H1 (cell line): ENCODE measurements around the gene RFC3. TPM values are rescaled to one million over a fixed set of nuclear protein-coding genes. Genes with fewer than 3 reads are reported as not detected.

Source experiments
- CTCF ChIA-PET: fragments of 300-600 bp; sonication (Branson Sonifier 250); formaldehyde crosslinking; loops from one replicate; lab custom pipeline; 2021; ENCODE audit not compliant: partially characterized antibody; lab: Charles Lee
- POLR2A ChIA-PET: fragments of 300-600 bp; sonication (Branson Sonifier 250); formaldehyde crosslinking; loops from one replicate; lab custom pipeline; 2021; ENCODE audit warnings: inconsistent platforms; ENCODE audit not compliant: partially characterized antibody; lab: Charles Lee
- DNase-seq, 2 experiments: peaks; one replicate each; pipeline versions ENCODE4 v3.0.0 to v3.0.0-alpha.2; 2010 to 2022; ENCODE audit warnings: low spot score in 2 of 2, low read depth in 1 of 2, mixed read lengths in 1 of 2
- FAIRE-seq: peaks from 2 replicates; lab custom pipeline; 2011; peaks lifted over from hg19 to GRCh38; lab: Jason Lieb, UNC
- H2AFZ ChIP-seq: 2 replicates; pipeline ENCODE4 v1.8.1; 2012; ENCODE audit warnings: low read length, inconsistent platforms
- H2AK5ac ChIP-seq: 2 replicates; pipeline ENCODE4 v1.6.1; 2013; ENCODE audit warnings: low read depth, low read length
- H2BK120ac ChIP-seq: replicated peaks from 2 replicates; pipeline ENCODE3; 2013; ENCODE audit warnings: low read depth, low read length, inconsistent platforms
- H2BK12ac ChIP-seq: 2 replicates; pipeline ENCODE4 v1.6.1; 2013; ENCODE audit warnings: low read depth, low read length
- H2BK15ac ChIP-seq: 2 replicates; pipeline ENCODE4 v1.6.1; 2013; ENCODE audit warnings: low read length
- H2BK20ac ChIP-seq: 2 replicates; pipeline ENCODE4 v1.6.1; 2013; ENCODE audit warnings: low read length
- H2BK5ac ChIP-seq: 2 replicates; pipeline ENCODE4 v1.6.1; 2013; ENCODE audit warnings: low read depth, low read length
- H3K14ac ChIP-seq: 2 replicates; pipeline ENCODE4 v1.6.1; 2013; ENCODE audit warnings: inconsistent platforms; ENCODE audit not compliant: insufficient read length
- H3K18ac ChIP-seq: 2 replicates; pipeline ENCODE4 v1.6.1; 2013; ENCODE audit warnings: low read length; ENCODE audit errors: extremely low read depth
- H3K23ac ChIP-seq: 2 replicates; pipeline ENCODE4 v1.6.1; 2013; ENCODE audit warnings: inconsistent platforms; ENCODE audit not compliant: insufficient read length
- H3K23me2 ChIP-seq: 2 replicates; pipeline ENCODE4 v1.6.1; 2013; ENCODE audit warnings: low read depth, low read length
- H3K27ac ChIP-seq: 2 replicates; pipeline ENCODE4 v1.6.1; 2011; ENCODE audit warnings: low read depth, low read length, inconsistent platforms
- H3K27me3 ChIP-seq, 4 experiments: replicated peaks in 1 of 4; 1 replicate in 1 of 4; 2 replicates in 3 of 4; pipeline versions ENCODE4 v1.6.1 to v1.8.1; 2011 to 2013; ENCODE audit warnings: low read length in 3 of 4, mild to moderate bottlenecking in 3 of 4, inconsistent platforms in 2 of 4, mixed read lengths in 2 of 4, moderate library complexity in 1 of 4; ENCODE audit not compliant: control insufficient read depth in 3 of 4, insufficient read depth in 3 of 4; ENCODE audit errors: extremely low read depth in 1 of 4
- H3K36me3 ChIP-seq, 4 experiments: 2 replicates each; pipeline versions ENCODE4 v1.6.1 to v1.8.1; 2011 to 2013; ENCODE audit warnings: mild to moderate bottlenecking in 4 of 4, low read length in 3 of 4, moderate library complexity in 2 of 4, control low read depth in 1 of 4, inconsistent platforms in 1 of 4; ENCODE audit not compliant: insufficient read depth in 4 of 4, control insufficient read depth in 2 of 4
- H3K4ac ChIP-seq: replicated peaks from 2 replicates; pipeline ENCODE3; 2013; ENCODE audit warnings: low read length, low read depth, mixed read lengths, inconsistent platforms; ENCODE audit not compliant: insufficient read length
- H3K4me1 ChIP-seq, 4 experiments: replicated peaks in 1 of 4; 1 replicate in 1 of 4; 2 replicates in 3 of 4; pipeline versions ENCODE4 v1.6.1 to v1.8.1; 2011 to 2013; ENCODE audit warnings: low read length in 3 of 4, inconsistent platforms in 2 of 4, mixed read lengths in 1 of 4; ENCODE audit not compliant: insufficient read depth in 4 of 4, control insufficient read depth in 3 of 4
- H3K4me2 ChIP-seq, 2 experiments: 2 replicates each; pipeline versions ENCODE4 v1.6.1 to v1.8.1; 2011 to 2013; ENCODE audit warnings: low read depth in 2 of 2, low read length in 2 of 2, control low read depth in 1 of 2, inconsistent platforms in 1 of 2, mild to moderate bottlenecking in 1 of 2; ENCODE audit not compliant: insufficient read depth in 1 of 2
- H3K4me3 ChIP-seq, 4 experiments: fragments of 200-600, 300-600 bp in 1 of 4; sonication (generic), shearing (Covaris generic), sonication (Bioruptor Twin) in 1 of 4; 2 replicates each; pipeline versions ENCODE4 v1.5.1 to v1.8.1; 2011 to 2016; ENCODE audit warnings: low read length in 4 of 4, low read depth in 3 of 4, control low read depth in 2 of 4, inconsistent platforms in 2 of 4, mild to moderate bottlenecking in 2 of 4, mixed read lengths in 1 of 4, moderate library complexity in 1 of 4; ENCODE audit not compliant: insufficient read depth in 2 of 4; ENCODE audit errors: extremely low read depth in 1 of 4
- H3K56ac ChIP-seq: replicated peaks from 2 replicates; pipeline ENCODE3; 2013; ENCODE audit warnings: low read depth, mild to moderate bottlenecking, mixed read lengths, low read length, inconsistent platforms; ENCODE audit not compliant: insufficient read length
- H3K79me1 ChIP-seq: 2 replicates; pipeline ENCODE4 v1.6.1; 2013; ENCODE audit warnings: low read depth, low read length, control low read depth
- H3K79me2 ChIP-seq, 2 experiments: 2 replicates each; pipeline versions ENCODE4 v1.6.1 to v1.8.1; 2012 to 2013; ENCODE audit warnings: low read length in 2 of 2, mild to moderate bottlenecking in 2 of 2, inconsistent platforms in 1 of 2; ENCODE audit not compliant: insufficient read depth in 2 of 2, control insufficient read depth in 1 of 2
- H3K9ac ChIP-seq, 4 experiments: replicated peaks in 1 of 4; 1 replicate in 1 of 4; 2 replicates in 3 of 4; pipeline versions ENCODE4 v1.6.1 to v1.8.1; 2011 to 2013; ENCODE audit warnings: low read depth in 3 of 4, low read length in 3 of 4, control low read depth in 2 of 4, mild to moderate bottlenecking in 2 of 4, moderate library complexity in 2 of 4, inconsistent platforms in 1 of 4; ENCODE audit errors: extremely low read depth in 1 of 4
- H3K9me3 ChIP-seq, 2 experiments: 2 replicates each; pipeline versions ENCODE4 v1.6.1 to v1.8.1; 2012 to 2013; ENCODE audit warnings: mild to moderate bottlenecking in 2 of 2, moderate library complexity in 2 of 2, control low read depth in 1 of 2, inconsistent platforms in 1 of 2, low read depth in 1 of 2, low read length in 1 of 2, mixed read lengths in 1 of 2; ENCODE audit not compliant: insufficient read depth in 2 of 2
- H4K20me1 ChIP-seq, 2 experiments: replicated peaks in 1 of 2; 2 replicates each; pipeline versions ENCODE3 to v1.8.1; 2011 to 2013; ENCODE audit warnings: inconsistent platforms in 2 of 2, low read length in 2 of 2, mild to moderate bottlenecking in 1 of 2; ENCODE audit not compliant: insufficient read depth in 2 of 2, control insufficient read depth in 1 of 2
- H4K5ac ChIP-seq: 2 replicates; pipeline ENCODE4 v1.6.1; 2013; ENCODE audit warnings: low read length, low read depth, mixed read lengths, inconsistent platforms; ENCODE audit not compliant: insufficient read length
- H4K8ac ChIP-seq: 2 replicates; pipeline ENCODE4 v1.8.0; 2013; ENCODE audit warnings: mild to moderate bottlenecking, moderate library complexity, low read length, inconsistent platforms; ENCODE audit not compliant: insufficient read depth; ENCODE audit errors: extremely low read depth
- H4K91ac ChIP-seq: replicated peaks from 2 replicates; pipeline ENCODE3; 2013; ENCODE audit warnings: low read length, mixed read lengths, inconsistent platforms; ENCODE audit not compliant: insufficient read length
- CBX8 ChIP-seq: fragments of 300-800, 300-1000 bp; sonication (generic); IDR thresholded peaks from 2 replicates; pipeline ENCODE4 v1.7.1; 2016; ENCODE audit warnings: low read depth, low read length, borderline replicate concordance
- HDAC2 ChIP-seq, 2 experiments: fragments of 300-600 bp in 1 of 2; sonication (generic) in 1 of 2; IDR thresholded peaks; 2 replicates each; pipeline ENCODE4 v1.6.1; 2011 to 2012; ENCODE audit warnings: low read depth in 2 of 2, low read length in 2 of 2, mild to moderate bottlenecking in 2 of 2, moderate library complexity in 2 of 2, borderline replicate concordance in 1 of 2, inconsistent platforms in 1 of 2
- MAX ChIP-seq: IDR thresholded peaks from 2 replicates; pipeline ENCODE4 v1.6.1; 2012; ENCODE audit warnings: inconsistent platforms
- TBP ChIP-seq: IDR thresholded peaks from 2 replicates; pipeline ENCODE4 v1.6.1; 2011; ENCODE audit warnings: low read depth, low read length, improper control_type of control experiment
- TEAD4 ChIP-seq: IDR thresholded peaks from 2 replicates; pipeline ENCODE4 v1.6.1; 2012; ENCODE audit warnings: low read depth, low read length, inconsistent platforms, mixed read lengths
- WGBS, 2 experiments: shearing (Covaris generic) in 1 of 2; methylation state at CpG; one replicate each; pipeline versions ENCODE4 v1.1.6 to v1.1.7; 2013 to 2015; ENCODE audit warnings: low lambda C conversion rate in 2 of 2, mixed read lengths in 2 of 2, inconsistent platforms in 1 of 2, low coverage in 1 of 2, missing lambda C conversion rate in 1 of 2; ENCODE audit not compliant: insufficient replicate concordance in 2 of 2, insufficient coverage in 1 of 2, insufficient read length in 1 of 2; ENCODE audit errors: extremely low coverage in 1 of 2, missing lambda C conversion rate in 1 of 2; 5-methylcytosine and 5-hydroxymethylcytosine counted together
- polyA plus RNA-seq, 7 experiments: library from polyadenylated mRNA; depleted of rRNA in 3 of 7; stranded (reverse) in 5 of 7; unstranded in 2 of 7; fragments of >200 nt in 5 of 7; fragments of 200-250 nt in 2 of 7; gene quantifications; 1 replicate in 5 of 7; 2 replicates in 1 of 7; 4 replicates in 1 of 7; pipeline versions ENCODE4 v1.2.1 to v1.2.3, GENCODE V29; 2011 to 2013; ENCODE audit warnings: missing spikeins in 2 of 7, mixed read lengths in 2 of 7
- total RNA-seq: library from RNA; stranded (reverse); fragmentation: NEBNext Ultra II Directional; extraction: Animal tissue kit (Norgen Biotek cat#: 25700); gene quantifications from 2 replicates; pipeline ENCODE4 v1.2.1, GENCODE V29; 2021

RFC3 gene
- total and polyA plus RNA-seq, 2 of the 8 experiments (the other 6 are each of a cell fraction or from before 2014, with no cell fraction given), result 26.4 to 45.6 TPM

DNA sequence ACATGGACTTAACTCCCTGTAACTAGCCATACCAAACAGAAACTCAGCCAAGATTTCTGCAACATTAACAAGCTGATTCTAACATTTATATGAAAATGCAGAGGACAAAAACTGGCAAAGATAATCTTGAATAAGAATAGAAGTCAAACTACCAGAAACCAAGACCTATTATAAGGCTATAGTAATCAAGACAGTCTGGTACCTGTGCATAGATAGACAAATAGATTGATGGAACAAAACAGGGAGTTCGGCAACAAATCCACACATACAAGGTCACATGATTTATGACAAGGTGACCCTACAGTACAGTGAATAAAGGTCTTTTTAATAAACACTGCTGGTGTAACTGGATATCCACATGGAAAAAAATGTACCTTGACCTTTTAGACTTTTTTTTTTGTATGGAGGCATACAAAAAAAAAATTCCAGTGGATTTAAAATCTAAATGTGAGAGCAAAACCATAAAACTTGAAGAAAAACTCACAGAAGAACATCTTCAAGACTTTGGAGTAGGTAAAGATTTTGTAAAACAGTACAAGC, 2.9 kb upstream of the RFC3 start:
- no peaks in the 10 kb centered on the region; a peak in 1 of 7 replicates for H3K4me1 ChIP-seq
- WGBS, 2 experiments, result 73% methylated on average over 1 of the region's 1 CpG; no CpG with 5 or more reads in 1 of the 2 experiments
- H2BK120ac ChIP-seq, result no peak overlapping the region
- peaks cover 0 to 19% of the 10 kb centered on the region in 2 experiments; a peak in 2 of 4 replicates for H3K79me2 ChIP-seq
- H2AK5ac ChIP-seq, result no peak overlapping the region
- TF ChIP-seq MAX (no peak), CBX8 (no peak), TBP (no peak), TEAD4 (no peak), HDAC2 (IDR thresholded peaks at IDR 0.05; ENCODE audit: borderline replicate concordance in 1 of 2, low read depth in 2 of 2, low read length in 2 of 2) (no peak)
- no peak overlapping the region for H2AFZ ChIP-seq
- no peaks in the 10 kb centered on the region; the same call in 1 of the 2 replicates for H3K79me1 ChIP-seq
- no peak overlapping the region for H3K56ac ChIP-seq
- no peaks in the 10 kb centered on the region for H4K20me1 ChIP-seq
- no peak overlapping the region for H3K9ac ChIP-seq
- H2BK5ac ChIP-seq, result no peak overlapping the region
- FAIRE-seq (no peak), DNase-seq (no peak)
- ChIA-PET CTCF (no interaction called here), POLR2A (no interaction called here)
- H4K91ac ChIP-seq, result no peak overlapping the region
- H4K8ac ChIP-seq, result no peak overlapping the region
- H3K23me2 ChIP-seq, result peaks cover 4% of the 10 kb centered on the region; the same call in 1 of the 2 replicates
- no peak overlapping the region for H2BK15ac ChIP-seq
- H3K36me3 ChIP-seq, result no peaks in the 10 kb centered on the region; a peak in 2 of 8 replicates
- no peak overlapping the region for H4K5ac ChIP-seq
- H2BK12ac ChIP-seq, result no peak overlapping the region
- no peak overlapping the region for H3K4ac ChIP-seq
- no peak overlapping the region for H3K23ac ChIP-seq
- no peak overlapping the region for H3K4me2 ChIP-seq
- no peaks in the 10 kb centered on the region for H3K9me3 ChIP-seq
- no peak overlapping the region for H3K18ac ChIP-seq
- no peaks in the 10 kb centered on the region; a peak in 1 of 7 replicates for H3K27me3 ChIP-seq
- no peak overlapping the region for H2BK20ac ChIP-seq
- no peak overlapping the region for H3K14ac ChIP-seq
- no peak overlapping the region for H3K27ac ChIP-seq
- no peak overlapping the region for H3K4me3 ChIP-seq
